ENCODE data around the gene MAN1C1. TPM values are rescaled to one million over a fixed set of nuclear protein-coding genes. Genes with fewer than 3 reads are reported as not detected.
"Not testable (repeated sequence)": the region's sequence is repeated elsewhere in the genome, so short reads cannot be mapped to it uniquely, and the experiment has no call there.

Gene MAN1C1
- total RNA-seq, 1 donor from 2014 or later, result 19.5 TPM

GRCh38 chr1:25733271-25733670 is 116.7 kb downstream of the MAN1C1 start:
- ATAC-seq (no peak), DNase-seq (ENCODE audit: missing footprints) (no peak)
- intact Hi-C loops (cut with DNase I), result no loop called here

DNA sequence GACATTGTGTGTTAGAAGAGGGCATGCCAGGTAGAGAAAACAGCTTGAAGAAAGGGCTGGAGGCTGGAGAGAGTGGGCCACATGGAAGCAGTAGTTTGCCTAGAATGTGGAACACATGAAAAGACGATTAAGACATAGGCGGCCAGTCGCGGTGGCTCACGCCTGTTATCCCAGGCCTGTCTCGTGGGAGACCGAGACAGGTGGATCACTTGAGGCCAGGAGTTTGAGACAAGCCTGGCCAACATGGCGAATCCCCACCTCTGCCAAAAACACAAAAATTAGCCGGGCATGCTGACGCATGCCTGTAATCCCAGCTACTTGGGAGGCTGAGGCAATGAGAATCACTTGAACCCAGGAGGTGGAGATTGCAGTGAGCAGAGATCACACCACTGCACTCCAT is 118.4 kb downstream of the MAN1C1 start:
- ATAC-seq; intact Hi-C loops (cut with DNase I); DNase-seq (ENCODE audit: missing footprints): not testable (repeated sequence)

GRCh38 chr1:25735956-25736529 is 119.5 kb downstream of the MAN1C1 start:
- intact Hi-C loops (cut with DNase I), result no loop called here
- ATAC-seq (peak; percentile 84), DNase-seq (ENCODE audit: missing footprints) (no peak)

DNA sequence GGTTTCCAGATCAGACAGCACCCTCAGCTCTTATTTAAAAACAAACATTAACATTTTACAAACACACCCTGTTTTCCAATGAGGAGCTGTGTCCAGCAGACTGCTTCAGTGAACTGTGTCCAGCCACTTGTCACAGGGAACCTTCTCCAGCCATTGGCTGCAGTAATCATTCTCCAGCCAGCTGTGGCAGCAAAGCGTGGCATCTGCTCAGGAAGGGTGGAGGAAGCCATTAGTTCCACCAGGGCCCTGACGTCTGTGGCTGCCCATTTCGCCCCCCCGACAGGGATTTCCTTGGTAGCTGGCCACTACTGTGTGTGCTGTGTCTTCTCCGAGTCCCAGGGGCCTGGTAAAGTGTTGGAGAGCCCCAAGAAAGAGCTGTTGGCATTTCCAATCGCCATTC is 120.5 kb downstream of the MAN1C1 start:
- ATAC-seq, result peak; percentile 40

GRCh38 chr1:25738499-25738898 is 121.9 kb downstream of the MAN1C1 start:
- ATAC-seq (no peak), DNase-seq (ENCODE audit: missing footprints) (no peak)
- intact Hi-C loops (cut with DNase I), result no loop called here

More for the DNA sequence above, 120.5 kb downstream of the MAN1C1 start:
- intact Hi-C loops (cut with DNase I), result no loop called here
- no peak for DNase-seq (ENCODE audit: missing footprints)

DNA sequence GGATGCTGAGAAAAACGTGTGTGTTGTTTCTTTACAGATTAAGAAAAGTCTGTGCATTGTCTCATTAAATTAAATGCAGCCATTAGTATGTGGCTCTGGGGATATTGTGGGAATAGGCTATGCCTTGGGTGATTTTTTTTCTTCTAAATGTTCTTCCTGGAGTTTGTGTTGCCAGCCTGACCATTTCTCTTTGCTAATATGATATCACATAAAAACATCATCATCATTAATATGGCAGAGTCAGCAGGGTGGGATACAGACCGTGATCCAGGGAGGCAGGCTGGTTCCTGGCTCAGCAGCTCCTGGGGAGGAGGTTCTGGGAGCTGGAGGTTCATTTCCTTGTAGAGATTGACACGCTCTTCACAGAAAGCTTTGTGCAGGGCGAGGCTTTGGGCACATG is 122.8 kb downstream of the MAN1C1 start:
- DNase-seq (ENCODE audit: missing footprints) (no peak), ATAC-seq (no peak)
- intact Hi-C loops (cut with DNase I), result no loop called here

DNA sequence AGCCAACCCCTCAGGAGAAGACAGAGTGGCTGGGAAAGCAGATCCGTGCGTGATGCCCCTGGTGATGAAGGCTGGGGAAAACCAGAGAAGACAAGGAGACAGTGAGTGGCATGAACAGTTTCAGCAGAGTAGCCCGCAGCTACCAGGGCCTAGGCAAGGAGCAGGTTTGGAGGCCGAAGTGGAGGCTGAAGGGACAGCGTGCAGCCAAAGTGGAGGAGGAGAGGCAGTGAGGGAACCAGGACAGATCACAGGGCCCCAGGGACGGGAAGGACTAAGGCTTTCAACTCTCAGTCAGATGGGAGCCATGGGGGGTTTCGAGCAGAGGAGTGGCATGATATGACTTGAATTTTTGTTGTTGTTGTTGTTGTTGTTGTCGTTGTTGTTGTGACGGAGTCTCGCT is 123.5 kb downstream of the MAN1C1 start:
- no peak for DNase-seq (ENCODE audit: missing footprints)
- no peak for ATAC-seq
- intact Hi-C loops (cut with DNase I), result no loop called here

- intact Hi-C loops (cut with DNase I), result no loop called here
- no peak for DNase-seq (ENCODE audit: missing footprints)
Observed at GRCh38 chr1:25742316-25742715, 125.7 kb downstream of the MAN1C1 start.

DNA sequence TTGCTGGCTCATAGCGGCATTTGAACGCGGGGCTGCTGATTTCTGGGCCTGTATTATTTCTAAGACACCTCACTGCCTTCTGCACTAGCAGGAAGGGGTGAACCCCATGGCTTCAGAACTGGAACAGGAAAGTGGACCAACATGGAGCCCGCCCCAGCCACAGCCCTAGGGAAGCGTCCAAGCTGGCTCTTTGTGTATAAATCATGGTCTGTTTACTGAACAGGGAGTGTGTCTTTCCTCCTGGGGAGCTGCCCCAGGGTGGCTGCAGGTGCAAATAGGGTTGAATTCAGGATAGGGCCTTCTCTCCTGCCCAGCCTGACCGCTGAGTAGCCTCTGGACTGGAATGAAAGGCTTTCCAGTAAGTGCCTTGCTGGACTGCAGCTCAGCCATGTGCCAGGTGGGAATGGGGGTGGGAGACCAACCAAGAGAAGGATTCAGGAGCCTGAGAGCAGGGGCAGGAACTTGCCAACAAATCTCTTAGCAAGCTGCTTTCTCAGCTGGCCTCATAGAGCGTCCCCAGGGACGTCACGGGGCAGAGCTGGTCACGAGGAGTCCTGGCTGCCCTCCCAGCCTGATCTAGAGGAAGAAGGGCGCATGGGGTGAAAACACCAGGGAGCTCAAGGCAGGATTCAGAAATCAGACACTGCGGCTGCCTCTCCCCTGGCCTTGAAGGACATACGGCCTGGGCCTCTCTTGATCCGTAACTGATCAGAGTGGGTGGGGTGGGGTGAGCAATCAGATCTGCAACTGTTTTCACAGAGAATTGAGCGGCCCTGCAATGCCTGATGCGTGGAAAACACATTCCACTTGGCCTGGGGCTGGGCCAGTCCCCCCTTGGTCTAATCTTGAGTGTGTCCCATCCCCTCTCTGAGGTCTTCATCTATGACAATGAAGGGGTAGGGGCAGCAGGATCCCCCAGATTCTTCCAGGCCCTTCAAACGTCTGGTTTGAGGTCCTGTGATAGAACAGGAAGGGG is 126.9 kb downstream of the MAN1C1 start:
- DNase-seq (ENCODE audit: missing footprints), result peak; percentile 95
- intact Hi-C loops (cut with DNase I), result loop anchor here (1.0 to 2.0 kb wide), 4 partner anchors 15 to 127 kb away; partner anchors contain the start of gene MAN1C1
- peak; percentile 85 for ATAC-seq

More at GRCh38 chr1:25742316-25742715, 125.7 kb downstream of the MAN1C1 start:
- ATAC-seq, result no peak

DNA sequence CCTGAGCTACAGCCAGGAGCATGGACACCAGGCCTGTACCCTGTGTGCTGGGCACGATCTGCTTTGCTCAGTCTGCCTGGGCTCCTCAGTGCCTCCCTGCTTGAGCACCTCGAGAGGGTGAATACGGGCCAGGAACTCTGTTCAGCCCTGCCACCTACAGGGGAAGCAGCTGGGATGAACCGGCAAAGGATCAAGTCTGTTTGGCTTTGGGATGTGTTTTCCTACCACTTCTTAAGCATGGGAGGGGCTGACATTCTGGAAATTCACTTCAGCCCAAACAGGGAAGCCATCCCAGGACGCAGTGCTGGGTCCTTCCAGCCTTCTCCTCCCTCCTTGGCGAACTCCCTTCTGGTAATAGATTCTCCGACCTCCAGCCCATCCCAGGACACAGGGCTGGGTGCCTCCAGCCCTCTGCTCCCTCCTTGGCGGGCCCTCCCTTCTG is 127.6 kb downstream of the MAN1C1 start:
- intact Hi-C loops (cut with DNase I), result loop anchor here (2.0 kb wide), 2 partner anchors 53 to 127 kb away; partner anchors contain the start of gene MAN1C1
- ATAC-seq (peak; percentile 87), DNase-seq (ENCODE audit: missing footprints) (peak; percentile 79)

GRCh38 chr1:25744636-25745425 is 128.2 kb downstream of the MAN1C1 start:
- ATAC-seq (no peak), DNase-seq (ENCODE audit: missing footprints) (no peak)
- intact Hi-C loops (cut with DNase I), result loop anchor here (2.0 kb wide), 2 partner anchors 52 to 128 kb away; partner anchors contain the start of gene MAN1C1

DNA sequence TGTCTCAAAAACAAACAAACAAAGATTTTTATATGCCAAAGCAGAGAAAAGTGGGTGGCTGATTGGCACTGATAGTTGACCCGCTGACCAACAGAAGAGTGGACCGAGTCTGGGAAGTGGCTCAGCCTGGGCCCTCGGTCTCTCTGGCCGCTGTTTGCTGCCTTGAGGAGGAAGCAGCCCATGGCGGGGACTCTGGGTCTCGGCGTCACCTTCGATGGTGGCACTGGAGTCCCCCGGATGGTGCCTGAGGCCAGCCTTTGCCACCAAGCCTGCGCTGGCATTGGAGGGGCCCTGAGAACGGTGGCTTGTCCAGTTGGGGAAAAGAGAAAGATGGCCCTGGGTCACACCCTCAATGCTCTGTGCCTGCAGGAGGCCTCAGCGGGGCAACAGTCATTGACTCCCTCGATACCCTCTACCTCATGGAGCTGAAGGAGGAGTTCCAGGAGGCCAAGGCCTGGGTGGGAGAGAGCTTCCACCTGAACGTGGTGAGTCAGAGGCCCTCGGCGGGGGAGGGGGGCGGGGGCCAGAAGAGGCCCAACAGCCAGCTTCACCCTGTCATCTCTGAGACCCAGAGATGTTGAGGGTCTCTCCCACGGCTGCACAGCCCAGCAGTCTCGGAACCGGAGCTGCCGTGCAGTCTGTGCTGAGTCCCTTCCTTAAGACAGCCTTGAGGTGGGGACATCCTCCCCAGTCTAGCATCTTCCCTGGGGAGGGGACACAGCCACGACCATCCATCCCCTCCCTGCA is 129.9 kb downstream of the MAN1C1 start:
- ATAC-seq (no peak), DNase-seq (ENCODE audit: missing footprints) (no peak)
- intact Hi-C loops (cut with DNase I), result no loop called here

- ATAC-seq (no peak), DNase-seq (ENCODE audit: missing footprints) (no peak)
- intact Hi-C loops (cut with DNase I), result no loop called here
Observed at GRCh38 chr1:25747046-25747719, 130.6 kb downstream of the MAN1C1 start.

DNA sequence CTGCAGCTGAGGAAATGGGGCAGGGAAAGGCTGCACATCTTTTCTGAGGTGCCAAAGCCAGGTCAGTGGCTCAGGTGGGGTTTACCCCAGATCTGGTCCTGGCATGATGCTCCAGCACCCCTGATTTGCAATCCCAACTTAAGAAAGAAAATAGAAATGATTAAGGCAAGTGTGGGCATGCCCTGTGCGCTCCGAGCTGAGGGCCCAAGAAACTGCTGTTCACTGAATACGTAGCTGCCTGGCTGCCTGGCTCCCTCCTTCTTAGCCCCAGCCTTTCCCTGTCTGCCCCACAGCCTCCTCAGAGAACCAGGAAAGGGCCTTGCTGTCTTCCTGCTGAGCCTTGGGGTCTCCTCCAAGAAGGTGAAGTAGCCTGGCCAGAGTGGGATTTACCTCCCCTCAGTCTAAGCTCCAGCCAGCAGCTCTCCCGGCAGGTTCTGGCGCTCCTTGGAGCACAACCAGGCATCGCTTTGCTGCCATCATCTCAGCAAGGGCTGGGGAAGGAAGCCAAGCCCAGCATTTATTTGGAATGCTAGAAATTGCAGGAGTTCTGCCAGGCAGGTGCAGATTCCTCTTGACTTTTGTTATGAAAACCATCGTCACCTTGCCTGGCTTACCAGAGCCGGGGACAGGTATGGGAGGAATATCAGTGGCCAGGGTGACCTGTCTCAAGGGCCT is 132.1 kb downstream of the MAN1C1 start:
- no peak for ATAC-seq
- intact Hi-C loops (cut with DNase I), result no loop called here

DNA sequence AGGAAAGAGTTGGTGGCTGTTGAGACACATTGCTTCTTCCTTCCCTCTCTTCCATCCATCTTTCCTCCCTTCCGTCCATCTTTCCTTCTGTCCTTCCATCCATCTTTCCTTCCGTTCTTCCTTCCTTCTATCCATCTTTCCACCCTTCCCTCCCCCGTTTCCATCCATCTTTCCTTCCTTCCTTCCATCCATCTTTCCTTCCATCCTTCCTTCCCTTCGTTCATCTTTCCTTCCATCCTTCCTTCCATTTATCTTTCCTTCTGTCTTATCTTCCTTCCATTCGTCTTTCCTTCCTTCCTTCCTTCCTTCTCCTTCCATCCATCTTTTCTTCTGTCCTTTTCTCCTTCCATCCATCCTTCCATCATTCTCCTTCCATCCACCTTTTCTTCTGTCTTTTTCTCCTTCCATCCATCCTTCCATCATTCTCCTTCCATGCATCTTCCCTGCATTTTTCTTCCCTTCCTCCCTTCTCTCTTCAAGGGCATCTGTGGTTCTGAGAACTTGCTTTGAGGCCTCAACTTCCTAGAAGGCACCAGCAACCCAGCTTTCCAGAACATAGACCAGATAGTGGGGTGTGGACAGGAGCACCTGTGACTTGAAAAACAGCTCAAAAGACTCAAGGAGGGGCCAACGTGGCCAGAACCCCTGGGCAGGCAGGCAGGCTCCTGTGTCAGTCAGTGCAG is 134.5 kb downstream of the MAN1C1 start:
- intact Hi-C loops (cut with DNase I), result no loop called here
- ATAC-seq, result no peak
- no peak for DNase-seq (ENCODE audit: missing footprints)

More for the DNA sequence above, 132.1 kb downstream of the MAN1C1 start:
- no peak for DNase-seq (ENCODE audit: missing footprints)

DNA sequence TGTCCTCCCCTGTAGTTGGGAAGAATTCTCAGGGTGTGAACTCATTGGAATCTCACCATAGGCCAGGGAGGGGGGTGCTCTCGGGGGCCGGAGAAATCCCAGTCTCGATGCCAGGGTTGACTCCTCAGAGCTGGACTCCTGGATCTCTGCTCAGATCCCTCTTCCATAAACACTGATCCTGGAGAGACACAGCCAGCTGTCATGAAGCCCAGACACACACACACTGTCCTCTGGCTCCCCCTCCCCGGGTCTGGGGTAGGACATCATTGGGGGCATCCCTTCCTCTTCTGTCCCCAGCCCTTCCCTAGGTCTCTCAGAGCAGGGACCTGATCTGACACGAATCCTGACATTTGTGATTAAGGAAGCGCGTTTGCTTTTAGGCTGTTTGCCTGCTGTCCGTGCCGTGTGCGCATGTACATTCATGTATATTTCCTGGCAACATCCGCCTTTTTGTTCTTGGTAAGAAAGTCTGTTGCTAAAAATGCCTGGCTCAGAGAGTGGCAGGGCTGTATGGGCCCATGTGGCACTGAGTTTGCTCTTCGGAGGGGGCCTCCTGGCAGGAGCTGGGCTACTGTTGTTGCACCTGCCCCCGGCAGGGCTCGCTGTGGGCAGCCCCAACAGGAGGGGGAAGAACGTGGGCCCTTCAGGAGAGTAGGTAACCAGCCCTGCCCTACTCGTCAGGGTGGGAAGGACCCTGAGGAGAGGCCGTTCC is 138.0 kb downstream of the MAN1C1 start:
- intact Hi-C loops (cut with DNase I), result no loop called here
- no peak for DNase-seq (ENCODE audit: missing footprints)
- ATAC-seq, result no peak
